Measurements from ENCODE around the gene KIAA1328.

KIAA1328 gene

DNA sequence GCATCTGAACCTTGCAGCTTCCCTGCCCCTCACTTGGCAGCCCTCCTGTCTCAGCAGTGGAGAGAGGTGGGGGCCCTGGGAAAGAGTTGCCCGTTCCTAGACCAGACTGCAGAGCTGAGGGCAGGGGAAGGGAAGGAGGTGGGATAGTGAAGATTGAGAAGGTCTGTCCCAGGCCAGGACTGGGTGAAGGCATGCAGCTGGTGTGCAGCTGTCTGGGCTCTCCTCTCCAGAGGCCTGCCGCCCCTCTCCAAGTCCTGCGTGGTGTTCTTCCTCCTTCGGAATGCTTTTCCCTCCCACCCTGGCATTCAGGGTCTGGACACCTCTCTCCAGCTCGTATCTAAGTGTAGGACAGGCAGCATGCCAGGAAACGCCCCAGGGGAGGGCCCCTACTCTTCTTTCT lies 413.2 kb downstream of the KIAA1328 start:
- TF ChIP-seq, protein P1, sequence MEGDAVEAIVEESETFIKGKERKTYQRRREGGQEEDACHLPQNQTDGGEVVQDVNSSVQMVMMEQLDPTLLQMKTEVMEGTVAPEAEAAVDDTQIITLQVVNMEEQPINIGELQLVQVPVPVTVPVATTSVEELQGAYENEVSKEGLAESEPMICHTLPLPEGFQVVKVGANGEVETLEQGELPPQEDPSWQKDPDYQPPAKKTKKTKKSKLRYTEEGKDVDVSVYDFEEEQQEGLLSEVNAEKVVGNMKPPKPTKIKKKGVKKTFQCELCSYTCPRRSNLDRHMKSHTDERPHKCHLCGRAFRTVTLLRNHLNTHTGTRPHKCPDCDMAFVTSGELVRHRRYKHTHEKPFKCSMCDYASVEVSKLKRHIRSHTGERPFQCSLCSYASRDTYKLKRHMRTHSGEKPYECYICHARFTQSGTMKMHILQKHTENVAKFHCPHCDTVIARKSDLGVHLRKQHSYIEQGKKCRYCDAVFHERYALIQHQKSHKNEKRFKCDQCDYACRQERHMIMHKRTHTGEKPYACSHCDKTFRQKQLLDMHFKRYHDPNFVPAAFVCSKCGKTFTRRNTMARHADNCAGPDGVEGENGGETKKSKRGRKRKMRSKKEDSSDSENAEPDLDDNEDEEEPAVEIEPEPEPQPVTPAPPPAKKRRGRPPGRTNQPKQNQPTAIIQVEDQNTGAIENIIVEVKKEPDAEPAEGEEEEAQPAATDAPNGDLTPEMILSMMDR (IDR thresholded peaks at IDR 0.05; ENCODE audit: low read depth, low read length) = no peak
- Histone ChIP-seq H3K27me3 (no peaks in the 10 kb centered on the region), H3K4me1 (no peaks in the 10 kb centered on the region)

DNA sequence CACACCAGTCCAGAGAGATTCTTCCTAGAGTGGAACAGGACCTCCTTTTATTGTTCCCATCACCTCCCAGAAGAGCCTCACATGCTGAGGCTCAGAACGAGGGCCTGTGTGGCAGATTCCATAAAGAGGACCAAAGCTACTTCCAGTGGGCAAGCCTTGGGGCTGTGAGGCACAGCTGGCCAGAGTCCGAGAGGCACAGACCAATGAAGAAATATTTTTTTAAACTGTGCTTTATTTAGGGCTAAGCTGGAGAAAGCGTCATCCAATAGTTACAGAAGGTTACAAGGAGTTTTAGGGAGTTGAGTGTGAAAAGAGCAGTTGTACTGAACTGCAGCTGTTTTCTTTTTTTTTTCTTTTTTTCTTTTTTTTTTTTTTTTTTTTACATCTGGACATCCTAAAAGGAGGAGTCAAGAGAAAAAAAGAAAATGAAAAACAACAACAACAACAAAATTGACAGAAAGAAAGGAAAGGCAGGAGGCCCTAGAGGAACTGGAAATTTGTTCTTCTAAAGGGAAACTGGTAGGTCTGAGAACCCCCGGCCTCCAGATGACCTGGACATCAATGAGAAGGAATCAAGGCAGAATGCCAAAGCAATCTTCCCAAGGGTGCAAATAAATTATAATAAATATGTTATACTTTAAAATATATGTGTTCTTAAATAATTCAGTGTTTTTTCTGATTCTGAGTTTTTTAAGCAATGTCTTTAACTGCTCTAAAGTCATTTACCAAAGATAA lies 414.1 kb downstream of the KIAA1328 start:
- Histone ChIP-seq H3K4me1 (no peaks in the 10 kb centered on the region), H3K4me3 (ENCODE audit: low read depth, low read length) (no peak overlapping the region), H3K27me3 (no peaks in the 10 kb centered on the region), H3K9me3 (no peaks in the 10 kb centered on the region), H3K36me3 (no peaks in the 10 kb centered on the region)
- no peak for DNase-seq
- TF ChIP-seq, protein P1 (IDR thresholded peaks at IDR 0.05; ENCODE audit: low read depth, low read length) = no peak

More for the DNA sequence above, 413.2 kb downstream of the KIAA1328 start:
- Histone ChIP-seq H3K36me3 (no peaks in the 10 kb centered on the region), H3K4me3 (ENCODE audit: low read depth, low read length) (no peak overlapping the region), H3K9me3 (no peaks in the 10 kb centered on the region)
- DNase-seq = no peak

DNA sequence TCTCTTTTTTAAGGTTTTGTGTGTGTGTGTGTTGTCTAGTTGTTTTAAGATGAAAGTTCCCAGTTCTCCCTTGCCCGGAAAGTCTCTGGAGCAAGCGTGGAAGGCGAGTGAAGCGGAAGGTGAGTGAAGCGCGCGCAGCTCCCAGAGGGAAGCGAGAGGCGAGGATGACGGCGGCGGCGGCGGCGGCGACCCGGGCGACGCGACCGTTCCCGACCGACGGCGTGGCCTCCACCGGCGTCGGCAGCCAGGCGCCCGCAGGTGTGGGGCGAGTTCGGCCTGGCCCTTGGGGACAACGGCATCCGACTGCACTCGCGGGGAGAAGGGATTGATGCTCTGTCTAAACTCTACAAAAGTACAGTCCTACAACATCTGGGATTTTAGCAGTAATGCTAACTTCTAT lies 414.8 kb downstream of the KIAA1328 start:
- TF ChIP-seq, protein P1 (IDR thresholded peaks at IDR 0.05; ENCODE audit: low read depth, low read length) = no peak
- H3K9me3 ChIP-seq = no peaks in the 10 kb centered on the region
- no peak for DNase-seq
- H3K27me3 ChIP-seq = no peaks in the 10 kb centered on the region
- H3K36me3 ChIP-seq = no peaks in the 10 kb centered on the region
- no peak overlapping the region for H3K4me3 ChIP-seq (ENCODE audit: low read depth, low read length)
- no peaks in the 10 kb centered on the region for H3K4me1 ChIP-seq

DNA sequence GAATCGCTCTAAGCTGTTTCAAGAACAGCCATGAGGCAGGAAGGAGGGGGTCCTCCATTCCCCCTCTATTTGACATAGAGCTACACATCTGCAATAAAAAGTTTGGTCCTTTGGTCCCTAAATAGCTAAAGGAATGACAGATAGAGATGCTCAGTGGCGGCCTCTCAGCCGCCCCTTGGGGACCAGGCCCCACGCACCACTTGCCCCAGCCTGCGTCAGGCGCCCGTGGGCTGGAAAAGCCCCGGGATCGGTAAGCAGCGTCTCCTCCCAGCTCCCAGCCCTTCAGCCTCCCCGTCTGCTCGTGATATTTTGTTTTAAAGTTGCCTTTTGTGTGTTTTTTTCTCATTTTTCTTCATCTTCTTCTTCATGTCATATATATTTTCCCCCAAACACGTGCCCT lies 415.7 kb downstream of the KIAA1328 start:
- no peaks in the 10 kb centered on the region for H3K36me3 ChIP-seq
- H3K4me1 ChIP-seq = no peaks in the 10 kb centered on the region
- H3K27me3 ChIP-seq = no peaks in the 10 kb centered on the region
- H3K4me3 ChIP-seq (ENCODE audit: low read depth, low read length) = no peak overlapping the region
- TF ChIP-seq, protein P1 (IDR thresholded peaks at IDR 0.05; ENCODE audit: low read depth, low read length) = no peak
- no peak for DNase-seq
- H3K9me3 ChIP-seq = no peaks in the 10 kb centered on the region

DNA sequence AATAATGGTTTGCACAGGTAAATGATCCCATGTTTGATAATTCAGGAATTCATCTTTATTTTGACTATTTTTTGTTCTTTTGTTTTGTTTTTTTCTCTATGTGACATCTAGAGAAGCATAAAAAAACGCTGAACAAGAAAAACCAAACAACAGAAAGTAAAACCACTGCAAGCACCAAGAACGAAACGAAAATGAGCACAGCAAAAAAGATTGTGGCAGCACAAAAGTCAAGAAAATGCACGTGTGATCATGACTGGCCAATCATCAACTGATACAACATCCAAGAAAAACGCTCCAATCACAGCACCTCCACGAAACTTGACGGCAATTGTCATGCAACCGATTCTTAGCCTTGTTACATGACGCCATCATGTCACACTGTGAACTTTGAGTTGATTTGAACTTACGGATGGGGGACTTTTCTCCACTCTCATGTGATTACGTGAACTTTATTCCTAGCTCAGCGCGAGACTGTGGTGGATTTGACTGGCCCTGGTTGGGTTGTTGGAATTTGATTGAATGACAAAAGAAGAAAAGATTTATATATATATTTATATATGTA lies 417.9 kb downstream of the KIAA1328 start:
- Histone ChIP-seq H3K4me1 (no peaks in the 10 kb centered on the region), H3K9me3 (no peaks in the 10 kb centered on the region), H3K36me3 (no peaks in the 10 kb centered on the region), H3K4me3 (ENCODE audit: low read depth, low read length) (no peak overlapping the region), H3K27me3 (no peaks in the 10 kb centered on the region)
- DNase-seq = no peak
- TF ChIP-seq, protein P1 (IDR thresholded peaks at IDR 0.05; ENCODE audit: low read depth, low read length) = no peak

DNA sequence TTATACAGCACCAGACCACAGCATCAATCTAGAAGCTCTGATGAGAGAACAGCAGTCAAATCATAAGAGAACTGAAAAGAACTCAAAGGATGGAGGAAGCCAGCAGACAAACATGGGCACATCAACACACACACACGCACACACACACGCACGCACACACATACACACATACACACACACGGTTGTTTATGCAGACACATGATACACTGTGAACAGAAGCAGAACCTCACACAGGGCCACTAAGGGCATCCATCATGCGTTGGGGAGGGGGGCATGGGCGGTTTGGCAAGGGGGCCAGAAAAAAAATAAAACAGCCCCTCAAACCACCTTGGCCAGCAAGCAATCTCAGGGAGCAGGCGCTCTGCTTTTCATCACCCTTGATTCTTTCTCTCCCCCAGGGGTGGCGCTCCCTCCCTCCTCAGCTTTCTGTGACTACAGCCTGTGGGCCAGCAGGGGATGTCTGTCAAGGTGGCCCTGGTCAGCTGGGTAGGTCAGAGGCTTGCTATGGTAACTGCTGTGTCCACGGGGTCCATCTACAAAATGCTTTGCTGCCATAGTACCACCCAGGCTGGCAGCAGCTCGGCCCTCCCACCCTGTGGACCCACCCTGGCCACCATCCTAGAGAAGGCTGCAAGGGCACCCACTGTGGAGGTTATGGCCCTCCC lies 418.7 kb downstream of the KIAA1328 start:
- TF ChIP-seq, protein P1 (IDR thresholded peaks at IDR 0.05; ENCODE audit: low read depth, low read length) = no peak
- H3K36me3 ChIP-seq = no peaks in the 10 kb centered on the region

More for the DNA sequence above, 418.7 kb downstream of the KIAA1328 start:
- Histone ChIP-seq H3K9me3 (no peaks in the 10 kb centered on the region), H3K4me3 (ENCODE audit: low read depth, low read length) (no peak overlapping the region), H3K27me3 (no peaks in the 10 kb centered on the region), H3K4me1 (no peaks in the 10 kb centered on the region)
- DNase-seq = no peak

Data from BE2C (cell line).